PC-3 (cell line): Measurements from ENCODE around the gene CERK.

Experiments
- EZH2 ChIP-seq: fragments of 300-600 bp; sonication (generic); IDR thresholded peaks from one replicate; pipeline ENCODE4 v1.6.1; 2017; ENCODE audit warnings: antibody characterized with exemption, mild to moderate bottlenecking, low read length; ENCODE audit not compliant: unreplicated experiment
- EZH2phosphoT487 ChIP-seq: fragments of 300-600 bp; sonication (generic); IDR thresholded peaks from 2 replicates; pipeline ENCODE4 v1.6.1; 2018; ENCODE audit warnings: mild to moderate bottlenecking, antibody characterized with exemption, low read length, borderline replicate concordance
- TF ChIP-seq, protein P1 (sequence below): fragments of 300-600 bp; sonication (generic); conservative IDR thresholded peaks from 2 replicates; pipeline ENCODE4 v1.5.1; 2017; ENCODE audit warnings: antibody characterized with exemption, low read depth, mild to moderate bottlenecking, low read length

GRCh38 chr22:46746620-46747019 is 8.6 kb upstream of the CERK start:
- TF ChIP-seq, protein P1, sequence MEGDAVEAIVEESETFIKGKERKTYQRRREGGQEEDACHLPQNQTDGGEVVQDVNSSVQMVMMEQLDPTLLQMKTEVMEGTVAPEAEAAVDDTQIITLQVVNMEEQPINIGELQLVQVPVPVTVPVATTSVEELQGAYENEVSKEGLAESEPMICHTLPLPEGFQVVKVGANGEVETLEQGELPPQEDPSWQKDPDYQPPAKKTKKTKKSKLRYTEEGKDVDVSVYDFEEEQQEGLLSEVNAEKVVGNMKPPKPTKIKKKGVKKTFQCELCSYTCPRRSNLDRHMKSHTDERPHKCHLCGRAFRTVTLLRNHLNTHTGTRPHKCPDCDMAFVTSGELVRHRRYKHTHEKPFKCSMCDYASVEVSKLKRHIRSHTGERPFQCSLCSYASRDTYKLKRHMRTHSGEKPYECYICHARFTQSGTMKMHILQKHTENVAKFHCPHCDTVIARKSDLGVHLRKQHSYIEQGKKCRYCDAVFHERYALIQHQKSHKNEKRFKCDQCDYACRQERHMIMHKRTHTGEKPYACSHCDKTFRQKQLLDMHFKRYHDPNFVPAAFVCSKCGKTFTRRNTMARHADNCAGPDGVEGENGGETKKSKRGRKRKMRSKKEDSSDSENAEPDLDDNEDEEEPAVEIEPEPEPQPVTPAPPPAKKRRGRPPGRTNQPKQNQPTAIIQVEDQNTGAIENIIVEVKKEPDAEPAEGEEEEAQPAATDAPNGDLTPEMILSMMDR = no peak
- TF ChIP-seq EZH2 (no peak), EZH2phosphoT487 (no peak)
